WTC11 (cell line): Measurements from ENCODE around the gene UGGT1. TPM values are rescaled to one million over a fixed set of nuclear protein-coding genes. Genes with fewer than 3 reads are reported as not detected.

Experiments used
- ATAC-seq: fragments of 200-7000 bp; cut with Tn5 transposase; 2 replicates; pipeline ENCODE4 v1.10.0; 2021; ENCODE audit warnings: mild to moderate bottlenecking, moderate library complexity
- CTCF ChIA-PET: fragments of 300-600 bp; sonication (Branson Sonifier 250); formaldehyde crosslinking; loops from one replicate; lab custom pipeline; 2021; ENCODE audit warnings: antibody characterized with exemption; lab: Charles Lee
- POLR2A ChIA-PET: fragments of 350-600 bp; sonication (Branson Sonifier 250); formaldehyde crosslinking; loops from one replicate; lab custom pipeline; 2021; ENCODE audit warnings: antibody characterized with exemption; lab: Charles Lee
- DNase-seq: peaks from one replicate; pipeline ENCODE4 v3.0.0; 2021; ENCODE audit warnings: low spot score
- H3K27ac Mint-ChIP-seq: 2 replicates; pipeline ENCODE4 v1.8.0; 2021; ENCODE audit warnings: mixed read lengths
- H3K27me3 Mint-ChIP-seq: 2 replicates; pipeline ENCODE4 v1.8.0; 2021; ENCODE audit warnings: low read depth, mild to moderate bottlenecking, moderate library complexity, mixed read lengths
- H3K36me3 Mint-ChIP-seq: 2 replicates; pipeline ENCODE4 v1.8.0; 2021; ENCODE audit warnings: mixed read lengths
- H3K4me1 Mint-ChIP-seq: 2 replicates; pipeline ENCODE4 v1.8.0; 2022; ENCODE audit warnings: mixed read lengths
- H3K4me3 Mint-ChIP-seq: 2 replicates; pipeline ENCODE4 v1.8.0; 2021; ENCODE audit warnings: mild to moderate bottlenecking, moderate library complexity, mixed read lengths
- H3K9me3 Mint-ChIP-seq: 2 replicates; pipeline ENCODE4 v1.8.0; 2021; ENCODE audit warnings: mixed read lengths
- ARID4B ChIP-seq: sonication (generic); formaldehyde crosslinking; IDR thresholded peaks from 2 replicates; pipeline ENCODE4 v1.8.0; 2023; ENCODE audit warnings: missing genetic modification reagents, mild to moderate bottlenecking, borderline replicate concordance
- ATF2 ChIP-seq: sonication (generic); formaldehyde crosslinking; IDR thresholded peaks from 2 replicates; pipeline ENCODE4 v1.8.1; 2022; ENCODE audit warnings: low read depth, missing genetic modification reagents, borderline replicate concordance
- ATF6 ChIP-seq: sonication (generic); formaldehyde crosslinking; IDR thresholded peaks from 2 replicates; pipeline ENCODE4 v1.8.1; 2023; ENCODE audit warnings: mild to moderate bottlenecking, missing genetic modification reagents
- EMX1 ChIP-seq: fragments of 250-450 bp; sonication (Bioruptor Pico); IDR thresholded peaks from 2 replicates; pipeline ENCODE4 v1.8.0; 2021; ENCODE audit warnings: mild to moderate bottlenecking
- GABPB1 ChIP-seq: sonication (generic); formaldehyde crosslinking; IDR thresholded peaks from 2 replicates; pipeline ENCODE4 v1.8.1; 2023; ENCODE audit warnings: mild to moderate bottlenecking, missing genetic modification reagents
- GTF2I ChIP-seq: fragments of 250-450 bp; sonication (Bioruptor Pico); conservative IDR thresholded peaks from 2 replicates; pipeline ENCODE4 v1.4.0; 2021; ENCODE audit warnings: mild to moderate bottlenecking
- IRF1 ChIP-seq: sonication (generic); formaldehyde crosslinking; IDR thresholded peaks from 2 replicates; pipeline ENCODE4 v1.8.0; 2023; ENCODE audit warnings: missing genetic modification reagents
- JUN ChIP-seq: sonication (generic); formaldehyde crosslinking; IDR thresholded peaks from 2 replicates; pipeline ENCODE4 v1.8.0; 2023; ENCODE audit warnings: mild to moderate bottlenecking, missing genetic modification reagents
- MLX ChIP-seq: sonication (generic); formaldehyde crosslinking; IDR thresholded peaks from 2 replicates; pipeline ENCODE4 v1.8.1; 2023; ENCODE audit warnings: mild to moderate bottlenecking, missing genetic modification reagents, moderate library complexity
- MXD4 ChIP-seq: fragments of 250-450 bp; sonication (Bioruptor Pico); IDR thresholded peaks from 2 replicates; pipeline ENCODE4 v1.8.0; 2021; ENCODE audit warnings: mild to moderate bottlenecking, moderate library complexity, borderline replicate concordance
- NFE2L1 ChIP-seq: sonication (generic); formaldehyde crosslinking; IDR thresholded peaks from 2 replicates; pipeline ENCODE4 v1.8.1; 2023; ENCODE audit warnings: missing genetic modification reagents
- NFYB ChIP-seq: sonication (generic); formaldehyde crosslinking; conservative IDR thresholded peaks from 2 replicates; pipeline ENCODE4 v1.8.0; 2022; ENCODE audit warnings: low read depth, missing genetic modification reagents
- NR1H2 ChIP-seq: sonication (generic); formaldehyde crosslinking; IDR thresholded peaks from 2 replicates; pipeline ENCODE4 v1.9.0; 2021; ENCODE audit warnings: mild to moderate bottlenecking, moderate library complexity, missing genetic modification reagents
- NR2C2 ChIP-seq: sonication (generic); formaldehyde crosslinking; IDR thresholded peaks from 2 replicates; pipeline ENCODE4 v1.8.0; 2022; ENCODE audit warnings: mild to moderate bottlenecking, missing genetic modification reagents
- SP1 ChIP-seq: sonication (generic); formaldehyde crosslinking; conservative IDR thresholded peaks from 2 replicates; pipeline ENCODE4 v1.8.1; 2022; ENCODE audit warnings: missing genetic modification reagents
- TCF7 ChIP-seq: sonication (generic); formaldehyde crosslinking; IDR thresholded peaks from 2 replicates; pipeline ENCODE4 v1.8.0; 2022; ENCODE audit warnings: mild to moderate bottlenecking, low read depth, missing genetic modification reagents, moderate library complexity
- TEAD1 ChIP-seq: sonication (generic); formaldehyde crosslinking; IDR thresholded peaks from 2 replicates; pipeline ENCODE4 v1.8.0; 2022; ENCODE audit warnings: mild to moderate bottlenecking, missing genetic modification reagents
- ZNF425 ChIP-seq: fragments of 250-450 bp; sonication (Bioruptor Pico); conservative IDR thresholded peaks from 2 replicates; pipeline ENCODE4 v1.9.0; 2021; ENCODE audit warnings: mild to moderate bottlenecking
- ZNF671 ChIP-seq: fragments of 250-450 bp; sonication (Bioruptor Pico); IDR thresholded peaks from 2 replicates; pipeline ENCODE4 v1.8.0; 2021; ENCODE audit warnings: mild to moderate bottlenecking
- ZSCAN18 ChIP-seq: fragments of 250-450 bp; sonication (Bioruptor Pico); IDR thresholded peaks from 2 replicates; pipeline ENCODE4 v2.1.2; 2022; ENCODE audit warnings: mild to moderate bottlenecking, moderate library complexity
- total RNA-seq: library from RNA; stranded (reverse); gene quantifications from 3 replicates; pipeline ENCODE4 v1.2.3, GENCODE V29; 2021

UGGT1 gene
- total RNA-seq, 1 experiment from 2014 or later: 57.9 TPM

GRCh38 chr2:128145651-128146050 is 54.7 kb downstream of the UGGT1 start:
- ChIA-PET POLR2A (no interaction called here), CTCF (no interaction called here)
- H3K36me3 Mint-ChIP-seq: peaks cover 24% of the 10 kb centered on the region
- no peak for TF ChIP-seq ZSCAN18 (CRISPR knock-in tag)
- no peak for TF ChIP-seq ARID4B (CRISPR knock-in tag)
- no peak for TF ChIP-seq NR2C2 (CRISPR knock-in tag)
- no peak for TF ChIP-seq ZNF425 (CRISPR knock-in tag)
- TF ChIP-seq GTF2I: no peak
- no peak for TF ChIP-seq MXD4 (CRISPR knock-in tag)
- no peak for TF ChIP-seq MLX (CRISPR knock-in tag)
- no peak overlapping the region for H3K27ac Mint-ChIP-seq
- H3K4me3 Mint-ChIP-seq: no peak overlapping the region
- no peak for DNase-seq
- ATAC-seq: no peak
- H3K4me1 Mint-ChIP-seq: no peaks in the 10 kb centered on the region
- H3K9me3 Mint-ChIP-seq: no peaks in the 10 kb centered on the region
- no peaks in the 10 kb centered on the region for H3K27me3 Mint-ChIP-seq

- H3K9me3 Mint-ChIP-seq: no peaks in the 10 kb centered on the region
- no peak overlapping the region for H3K4me3 Mint-ChIP-seq
- H3K27ac Mint-ChIP-seq: no peak overlapping the region
- H3K36me3 Mint-ChIP-seq: peaks cover 26% of the 10 kb centered on the region
- no peak for DNase-seq
- CTCF ChIA-PET: no interaction called here
- TF ChIP-seq ATF2 (CRISPR knock-in tag) (no peak), ZNF671 (no peak), EMX1 (CRISPR knock-in tag) (no peak), IRF1 (CRISPR knock-in tag) (no peak), TCF7 (CRISPR knock-in tag) (no peak), GABPB1 (no peak), NFYB (CRISPR knock-in tag) (no peak), NR1H2 (CRISPR knock-in tag) (no peak), JUN (CRISPR knock-in tag) (no peak), NFE2L1 (CRISPR knock-in tag) (no peak), SP1 (CRISPR knock-in tag) (no peak), ATF6 (no peak), TEAD1 (CRISPR knock-in tag) (no peak)
- TF ChIP-seq, all 79 proteins: peak for 0
- H3K27me3 Mint-ChIP-seq: no peaks in the 10 kb centered on the region
- no peak for ATAC-seq
- POLR2A ChIA-PET: no interaction called here
- H3K4me1 Mint-ChIP-seq: no peaks in the 10 kb centered on the region
Measured at GRCh38 chr2:128153786-128154185, 62.8 kb downstream of the UGGT1 start.
